GM21717 (cell line): ENCODE measurements around the gene CTNNA1.

Experiments used
- ATAC-seq: cut with Tn5 transposase; IDR thresholded peaks from one replicate; pipeline ENCODE4 v1.9.1; 2021; ENCODE audit warnings: mild to moderate bottlenecking, moderate library complexity; ENCODE audit not compliant: unreplicated experiment

The CTNNA1 gene

DNA sequence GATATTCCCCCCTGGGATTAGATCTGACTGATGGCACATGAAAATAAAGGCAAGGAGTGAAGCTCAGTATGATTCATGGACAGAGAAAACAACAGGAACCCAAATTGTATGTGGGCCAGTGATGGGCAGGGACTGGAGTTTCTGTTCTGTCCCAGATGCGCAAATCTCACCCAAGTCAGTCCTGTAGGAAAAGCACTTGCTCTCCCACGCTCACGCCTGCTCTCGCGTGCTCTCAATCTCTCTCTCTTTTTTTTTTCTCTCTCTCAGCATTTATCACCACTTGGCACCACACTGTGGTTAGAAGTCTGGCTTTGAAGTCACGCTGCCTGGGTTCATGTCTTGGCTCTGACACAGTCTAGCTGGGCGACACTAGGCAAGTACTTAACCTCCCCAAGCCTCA is 228.4 kb downstream of the CTNNA1 start:
- ATAC-seq = no peak

DNA sequence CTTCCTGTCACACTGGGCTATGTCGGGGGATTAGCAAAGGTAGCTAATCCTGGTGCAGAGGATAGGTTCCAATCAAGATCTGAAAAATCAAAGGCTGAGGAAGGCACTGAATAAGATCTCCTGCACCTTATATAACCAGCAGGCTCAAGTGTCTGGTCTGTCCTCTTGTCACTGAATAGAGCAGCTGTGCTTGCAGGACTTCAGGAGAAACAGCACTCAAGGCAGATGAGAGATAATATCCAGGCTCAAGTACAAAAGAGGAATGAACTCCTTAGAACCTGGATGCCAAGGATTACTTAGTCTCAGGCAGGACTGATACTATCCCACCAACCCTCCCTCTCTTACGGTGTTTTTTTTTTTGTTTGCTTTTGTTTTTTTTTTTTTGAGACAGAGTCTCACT is 230.8 kb downstream of the CTNNA1 start:
- ATAC-seq = no peak
